ENCODE data around the gene MARCHF4.

DNA sequence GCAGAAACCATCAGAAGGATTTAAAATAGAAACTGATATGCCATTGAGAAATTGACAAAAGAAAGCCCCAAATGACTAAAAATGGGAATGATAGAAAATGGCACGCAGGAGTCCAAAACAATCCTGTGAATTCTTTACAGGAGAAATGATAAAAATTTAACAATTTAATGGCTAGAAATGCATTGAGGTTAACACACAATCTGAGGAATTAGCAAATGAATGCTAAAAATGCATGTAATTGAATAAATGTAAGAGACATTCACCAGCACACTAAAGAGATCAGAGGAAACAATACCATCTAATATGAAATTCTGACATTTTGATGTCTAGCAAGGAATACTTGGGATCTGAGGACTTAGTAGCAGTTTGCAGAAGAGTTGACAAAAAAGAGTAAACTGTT lies 37.0 kb downstream of the MARCHF4 start:
- TF ChIP-seq, protein P1, sequence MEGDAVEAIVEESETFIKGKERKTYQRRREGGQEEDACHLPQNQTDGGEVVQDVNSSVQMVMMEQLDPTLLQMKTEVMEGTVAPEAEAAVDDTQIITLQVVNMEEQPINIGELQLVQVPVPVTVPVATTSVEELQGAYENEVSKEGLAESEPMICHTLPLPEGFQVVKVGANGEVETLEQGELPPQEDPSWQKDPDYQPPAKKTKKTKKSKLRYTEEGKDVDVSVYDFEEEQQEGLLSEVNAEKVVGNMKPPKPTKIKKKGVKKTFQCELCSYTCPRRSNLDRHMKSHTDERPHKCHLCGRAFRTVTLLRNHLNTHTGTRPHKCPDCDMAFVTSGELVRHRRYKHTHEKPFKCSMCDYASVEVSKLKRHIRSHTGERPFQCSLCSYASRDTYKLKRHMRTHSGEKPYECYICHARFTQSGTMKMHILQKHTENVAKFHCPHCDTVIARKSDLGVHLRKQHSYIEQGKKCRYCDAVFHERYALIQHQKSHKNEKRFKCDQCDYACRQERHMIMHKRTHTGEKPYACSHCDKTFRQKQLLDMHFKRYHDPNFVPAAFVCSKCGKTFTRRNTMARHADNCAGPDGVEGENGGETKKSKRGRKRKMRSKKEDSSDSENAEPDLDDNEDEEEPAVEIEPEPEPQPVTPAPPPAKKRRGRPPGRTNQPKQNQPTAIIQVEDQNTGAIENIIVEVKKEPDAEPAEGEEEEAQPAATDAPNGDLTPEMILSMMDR (IDR thresholded peaks at IDR 0.05), result no peak
- no peak for TF ChIP-seq EP300 (IDR thresholded peaks at IDR 0.05)

Measured in stomach (tissue), 4 donors.